Body of pancreas (tissue), 4 donors: ENCODE measurements around the gene RASGRF1. TPM values are rescaled to one million over a fixed set of nuclear protein-coding genes. Genes with fewer than 3 reads are reported as not detected.

Source experiments
- ATAC-seq: fragments of 150-250 bp; one replicate; pipeline ENCODE4 v1.9.1; 2016
- DNase-seq, 4 donors: peaks; one replicate each; pipeline ENCODE4 v3.0.0-alpha.2; 2019
- H3K27ac ChIP-seq, 4 donors: fragments of 200-600 bp; sonication (generic); 1 replicate in 3 of 4; 2 replicates in 1 of 4; pipeline versions ENCODE4 v1.5.1 to v1.6.1; 2016 to 2019; ENCODE audit warnings: mild to moderate bottlenecking in 1 of 4, mixed read lengths in 1 of 4, moderate library complexity in 1 of 4
- H3K27me3 ChIP-seq, 2 donors: fragments of 200-600 bp; sonication (generic); one replicate each; pipeline ENCODE4 v1.6.0; 2016; ENCODE audit warnings: mild to moderate bottlenecking in 1 of 2
- H3K36me3 ChIP-seq, 2 donors: fragments of 200-600 bp; sonication (generic); replicated peaks in 1 of 2; 2 replicates each; pipeline ENCODE4 v1.5.1; 2016; ENCODE audit warnings: low read depth in 2 of 2; ENCODE audit not compliant: insufficient read depth in 1 of 2
- H3K4me1 ChIP-seq: fragments of 200-600 bp; sonication (generic); one replicate; pipeline ENCODE4 v1.6.0; 2016
- H3K4me3 ChIP-seq, 2 donors: fragments of 200-600 bp; sonication (generic); 1 replicate in 1 of 2; 2 replicates in 1 of 2; pipeline ENCODE4 v1.5.1; 2016 to 2019
- H3K9me3 ChIP-seq, 3 donors: fragments of 200-600 bp; sonication (generic); 1 replicate in 2 of 3; 2 replicates in 1 of 3; pipeline ENCODE4 v1.5.1; 2016
- POLR2A ChIP-seq, 3 donors: fragments of 450-650 bp; IDR thresholded peaks; one replicate each; pipeline ENCODE4 v1.6.1; 2016; ENCODE audit warnings: antibody characterized with exemption in 3 of 3, mild to moderate bottlenecking in 2 of 3
- WGBS, 2 donors: methylation state at CpG; one replicate each; pipeline ENCODE4 v1.1.5; 2017; 5-methylcytosine and 5-hydroxymethylcytosine counted together
- intact Hi-C: fragments of 100-400 bp; cut with DNase I; formaldehyde crosslinking; loops from one replicate; pipeline ENCODE4 v1.15.1; 2023
- total RNA-seq, 2 donors: library from RNA; depleted of rRNA; stranded (reverse); fragments of >200 nt; gene quantifications; one replicate each; pipeline ENCODE4 v1.1.0, GENCODE V29; 2016
- TF ChIP-seq, protein P1 (sequence below), 7 experiments: fragments of 450-650 bp in 4 of 7; fragments of 200-600 bp in 3 of 7; sonication (generic) in 3 of 7; IDR thresholded peaks; one replicate each; pipeline ENCODE4 v1.5.1; 2016 to 2019; ENCODE audit warnings: antibody characterized with exemption in 7 of 7

RASGRF1 gene
- total RNA-seq, 2 donors from 2014 or later, result 1.0 to 3.6 TPM

GRCh38 chr15:78944669-78945407 lies 145.7 kb downstream of the RASGRF1 start, which contains the start of gene CTSH:
Gene CTSH (minus strand): TSS chr15:78945046. CDS start chr15:78944981, 65 bp downstream.
- Histone ChIP-seq H3K9me3 (no peaks in the 10 kb centered on the region), H3K27ac (peak within 1 kb of the TSS; percentile 55 to 85 (median 75)), H3K4me3 (peak within 1 kb of the TSS in 1 of 2 donors; percentile 52), H3K4me1 (peaks cover 24% of the 10 kb centered on the region), H3K36me3 (no peaks in the 10 kb centered on the region), H3K27me3 (no peaks in the 10 kb centered on the region)
- DNase-seq (peak; percentile 84 to 91 (median 90)), ATAC-seq (peak; percentile 89)
- TF ChIP-seq POLR2A (IDR thresholded peaks at IDR 0.05), result peak; percentile 44 to 72 (median 60)
- TF ChIP-seq, protein P1, sequence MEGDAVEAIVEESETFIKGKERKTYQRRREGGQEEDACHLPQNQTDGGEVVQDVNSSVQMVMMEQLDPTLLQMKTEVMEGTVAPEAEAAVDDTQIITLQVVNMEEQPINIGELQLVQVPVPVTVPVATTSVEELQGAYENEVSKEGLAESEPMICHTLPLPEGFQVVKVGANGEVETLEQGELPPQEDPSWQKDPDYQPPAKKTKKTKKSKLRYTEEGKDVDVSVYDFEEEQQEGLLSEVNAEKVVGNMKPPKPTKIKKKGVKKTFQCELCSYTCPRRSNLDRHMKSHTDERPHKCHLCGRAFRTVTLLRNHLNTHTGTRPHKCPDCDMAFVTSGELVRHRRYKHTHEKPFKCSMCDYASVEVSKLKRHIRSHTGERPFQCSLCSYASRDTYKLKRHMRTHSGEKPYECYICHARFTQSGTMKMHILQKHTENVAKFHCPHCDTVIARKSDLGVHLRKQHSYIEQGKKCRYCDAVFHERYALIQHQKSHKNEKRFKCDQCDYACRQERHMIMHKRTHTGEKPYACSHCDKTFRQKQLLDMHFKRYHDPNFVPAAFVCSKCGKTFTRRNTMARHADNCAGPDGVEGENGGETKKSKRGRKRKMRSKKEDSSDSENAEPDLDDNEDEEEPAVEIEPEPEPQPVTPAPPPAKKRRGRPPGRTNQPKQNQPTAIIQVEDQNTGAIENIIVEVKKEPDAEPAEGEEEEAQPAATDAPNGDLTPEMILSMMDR (IDR thresholded peaks at IDR 0.05), result peak in 2 of 7 experiments; percentile 2 to 10
- WGBS, 2 donors, result 0 to 2% methylated on average over 5 to 68 of the region's 71 CpGs
- intact Hi-C loops, result no loop called here

DNA sequence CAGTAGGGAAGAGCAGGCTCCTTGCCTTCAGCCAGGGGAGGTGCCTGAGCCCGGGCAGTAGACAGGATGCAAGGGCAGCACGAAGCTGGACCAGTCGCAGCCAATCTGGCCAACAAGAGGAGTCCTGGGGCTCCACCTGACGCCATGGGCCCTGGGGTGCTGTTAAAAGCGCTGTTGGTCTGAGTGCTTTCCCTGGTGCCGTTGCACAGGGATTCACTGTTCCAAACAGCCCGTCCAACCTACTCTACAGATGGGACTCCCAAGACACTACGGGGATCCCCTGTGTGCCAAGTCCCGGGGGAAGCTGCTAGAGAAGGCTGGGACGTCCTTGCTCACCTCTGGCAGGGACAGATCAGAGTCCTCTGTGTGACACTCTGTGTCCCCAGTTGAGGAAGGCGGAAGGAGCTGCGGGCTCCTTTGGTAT lies 146.4 kb downstream of the RASGRF1 start:
- WGBS, 2 donors, result 30 to 37% methylated on average over 9 to 12 of the region's 12 CpGs
- Histone ChIP-seq H3K27ac (peak overlapping the region; percentile 55 to 85 (median 75)), H3K36me3 (no peaks in the 10 kb centered on the region), H3K4me1 (peaks cover 18% of the 10 kb centered on the region), H3K4me3 (peak overlapping the region in 1 of 2 donors; percentile 52), H3K9me3 (no peaks in the 10 kb centered on the region), H3K27me3 (no peaks in the 10 kb centered on the region)
- TF ChIP-seq POLR2A (IDR thresholded peaks at IDR 0.05), result no peak
- TF ChIP-seq, protein P1 (IDR thresholded peaks at IDR 0.05), result no peak
- intact Hi-C loops, result no loop called here
- ATAC-seq (peak; percentile 28), DNase-seq (peak in 2 of 4 donors; percentile 23 to 27)

DNA sequence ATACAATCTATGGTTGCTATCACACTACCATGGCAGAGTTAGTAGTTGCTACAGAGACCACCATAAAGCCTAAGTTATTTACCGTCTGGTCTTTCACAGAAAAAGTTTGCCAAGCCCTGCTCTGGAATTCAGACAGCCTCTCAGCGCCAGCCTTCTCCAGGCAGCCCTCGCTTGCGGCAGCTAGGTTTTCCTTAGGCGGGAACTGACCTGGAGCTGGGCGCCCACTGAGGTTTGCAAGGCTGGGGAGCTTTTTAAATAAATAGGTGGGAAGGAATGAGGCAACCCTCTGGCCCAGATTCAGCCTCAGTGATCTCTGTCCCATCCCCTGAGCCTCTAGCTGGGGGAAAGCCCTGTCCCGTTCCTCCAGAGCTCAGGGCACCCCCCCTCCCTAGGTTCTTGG lies 146.9 kb downstream of the RASGRF1 start:
- Histone ChIP-seq H3K4me3 (no peak overlapping the region), H3K36me3 (no peaks in the 10 kb centered on the region), H3K9me3 (no peaks in the 10 kb centered on the region), H3K4me1 (peaks cover 15% of the 10 kb centered on the region), H3K27ac (peak overlapping the region in 3 of 4 donors; percentile 55 to 85 (median 85)), H3K27me3 (no peaks in the 10 kb centered on the region)
- no peak for ATAC-seq
- whole genome bisulfite sequencing, 2 donors, result 62 to 63% methylated on average over 4 to 7 of the region's 7 CpGs
- intact Hi-C loops, result no loop called here
- DNase-seq, result no peak
- TF ChIP-seq, protein P1 (IDR thresholded peaks at IDR 0.05), result no peak
- no peak for TF ChIP-seq POLR2A (IDR thresholded peaks at IDR 0.05)

- WGBS, 2 donors, result 88 to 92% methylated on average over 3 to 4 of the region's 4 CpGs
- intact Hi-C loops, result no loop called here
- no peaks in the 10 kb centered on the region for H3K36me3 ChIP-seq
- H3K27me3 ChIP-seq, result no peaks in the 10 kb centered on the region
- TF ChIP-seq, protein P1 (IDR thresholded peaks at IDR 0.05), result no peak
- no peak for TF ChIP-seq POLR2A (IDR thresholded peaks at IDR 0.05)
- peaks cover 15% of the 10 kb centered on the region for H3K4me1 ChIP-seq
- peak overlapping the region in 2 of 4 donors; percentile 2 to 24 for H3K27ac ChIP-seq
- no peaks in the 10 kb centered on the region for H3K9me3 ChIP-seq
- no peak for ATAC-seq
- no peak overlapping the region for H3K4me3 ChIP-seq
- DNase-seq, result no peak
These were observed 147.8 kb downstream of the RASGRF1 start for GRCh38 chr15:78942741-78943140.
